GM21360 (cell line): Measurements from ENCODE around the gene UCN.
"Not testable (repeated sequence)": the region's sequence is repeated elsewhere in the genome, so short reads cannot be mapped to it uniquely, and the experiment has no call there.

ENCODE experiments used
- ATAC-seq: cut with Tn5 transposase; IDR thresholded peaks from one replicate; pipeline ENCODE4 v1.9.1; 2021; ENCODE audit warnings: mild to moderate bottlenecking, moderate library complexity; ENCODE audit not compliant: unreplicated experiment

The UCN gene

DNA sequence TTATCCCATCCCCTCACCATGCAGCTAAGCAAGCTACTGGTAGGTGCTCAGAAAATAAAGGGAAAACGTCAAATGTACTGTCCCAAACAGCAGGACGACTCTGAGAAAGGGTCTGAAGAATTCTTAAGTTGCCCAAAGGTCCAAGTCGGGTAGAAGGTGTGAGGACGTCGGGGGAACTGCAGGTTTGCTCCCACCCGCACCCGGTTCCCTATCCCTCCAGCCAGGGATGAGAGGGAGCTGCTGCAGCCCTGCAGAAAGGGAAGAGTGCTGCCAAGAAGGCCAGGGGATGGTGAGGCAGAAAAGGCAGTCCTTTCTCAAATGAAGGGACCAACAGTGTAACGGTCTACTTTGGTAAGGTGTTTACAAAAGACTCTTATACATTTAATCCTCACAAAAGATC is 6.9 kb upstream of the UCN start:
- no peak for ATAC-seq

DNA sequence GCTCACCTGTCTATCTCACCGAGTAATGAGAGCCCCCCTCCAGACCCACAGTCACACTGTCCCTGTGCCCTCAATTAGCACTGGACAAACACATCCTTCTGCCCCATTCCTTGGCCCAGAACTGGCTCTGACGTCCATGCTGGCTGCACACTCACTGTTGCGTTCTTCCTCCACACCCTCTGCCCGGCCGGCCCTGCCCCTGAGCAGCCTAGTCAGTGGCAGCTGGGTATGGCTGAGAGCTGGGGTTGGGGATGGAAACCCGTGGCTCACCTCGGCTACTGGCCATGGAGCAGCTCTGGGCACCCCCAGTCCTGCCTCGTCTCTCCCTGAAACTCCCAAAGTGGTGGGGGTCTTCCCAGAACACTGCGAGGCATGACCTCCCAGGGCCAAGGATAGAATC is 6.5 kb upstream of the UCN start:
- ATAC-seq = no peak

GRCh38 chr2:27313882-27314645 is 5.8 kb upstream of the UCN start:
- no peak for ATAC-seq

DNA sequence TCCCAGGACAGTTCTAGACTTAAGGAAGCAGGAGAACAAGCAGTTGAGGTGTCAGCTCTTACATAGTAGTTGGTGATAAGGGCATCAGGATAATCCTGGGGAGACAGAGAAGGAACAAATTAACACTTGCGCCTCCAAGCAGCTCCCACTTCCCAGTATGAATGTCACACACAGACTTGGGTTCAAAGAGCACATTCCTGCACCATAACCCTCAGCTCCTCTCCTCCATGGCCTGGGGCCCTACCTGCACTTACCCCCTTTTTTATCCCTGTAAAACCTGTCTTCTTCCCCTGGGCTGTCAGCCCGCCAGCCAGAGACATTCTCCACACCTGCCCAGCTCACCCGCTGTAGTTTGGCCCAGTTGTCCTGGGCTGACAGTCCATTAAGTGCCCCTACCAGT is 3.9 kb upstream of the UCN start:
- ATAC-seq = no peak

- ATAC-seq = no peak
Measured at GRCh38 chr2:27309651-27310050, 1.4 kb upstream of the UCN start.

GRCh38 chr2:27307545-27308358 is 493 bp downstream of the UCN start:
- ATAC-seq = no peak

DNA sequence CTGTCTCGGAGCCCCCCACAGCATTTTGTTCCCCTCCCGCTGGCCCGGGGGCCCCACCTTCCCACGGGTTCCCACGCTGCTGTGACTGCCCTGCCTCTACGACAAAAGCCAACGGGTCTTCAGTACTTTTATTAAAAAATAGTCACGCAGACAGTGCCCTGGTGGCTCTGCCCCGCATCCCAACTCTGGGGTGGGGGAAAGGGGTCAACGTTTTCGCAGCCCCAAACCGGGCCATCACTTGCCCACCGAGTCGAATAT is 1.0 kb downstream of the UCN start:
- no peak for ATAC-seq

- no peak for ATAC-seq
Measured at GRCh38 chr2:27306573-27307286, 1.5 kb downstream of the UCN start.

GRCh38 chr2:27306136-27306535 is 2.1 kb downstream of the UCN start:
- no peak for ATAC-seq

- no peak for ATAC-seq
Measured at GRCh38 chr2:27305516-27305915, 2.7 kb downstream of the UCN start.

DNA sequence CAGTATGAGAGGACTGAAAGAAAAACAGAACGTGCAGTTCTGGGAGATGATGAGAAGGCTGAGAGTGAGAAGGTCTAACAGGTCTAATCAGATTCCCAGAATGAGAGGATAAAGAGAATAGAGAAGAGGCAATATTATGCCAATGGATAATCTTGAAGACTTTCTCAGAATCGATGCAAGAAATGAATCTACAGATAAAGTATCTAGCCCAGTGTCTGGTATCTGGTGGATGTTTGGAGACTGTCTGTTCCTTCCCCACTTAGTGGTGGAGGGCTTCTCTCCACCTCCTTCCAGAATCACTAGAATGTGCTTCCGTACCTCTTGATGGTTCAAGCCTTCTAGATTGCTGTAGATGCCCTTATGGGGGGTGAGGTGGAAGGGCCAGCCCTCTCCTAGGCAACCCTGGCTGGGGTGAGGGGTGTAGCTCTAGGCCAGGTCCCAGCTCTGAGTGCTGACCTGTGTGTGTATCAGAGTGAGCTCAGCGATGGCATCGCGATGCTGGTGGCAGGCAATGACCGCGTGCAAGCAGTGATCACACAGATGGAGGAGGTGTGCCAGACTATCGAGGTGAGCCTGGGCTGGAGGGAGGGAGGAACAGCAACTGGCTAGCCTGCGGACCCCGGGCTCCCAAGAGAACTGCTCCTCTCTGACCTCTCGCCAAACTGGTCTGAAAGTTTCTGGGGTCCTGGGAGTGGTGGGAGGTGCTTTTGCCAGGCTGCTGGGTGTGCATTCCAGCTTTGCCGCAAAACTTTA is 3.6 kb downstream of the UCN start:
- no peak for ATAC-seq

GRCh38 chr2:27303093-27304025 is 4.9 kb downstream of the UCN start:
- no peak for ATAC-seq

DNA sequence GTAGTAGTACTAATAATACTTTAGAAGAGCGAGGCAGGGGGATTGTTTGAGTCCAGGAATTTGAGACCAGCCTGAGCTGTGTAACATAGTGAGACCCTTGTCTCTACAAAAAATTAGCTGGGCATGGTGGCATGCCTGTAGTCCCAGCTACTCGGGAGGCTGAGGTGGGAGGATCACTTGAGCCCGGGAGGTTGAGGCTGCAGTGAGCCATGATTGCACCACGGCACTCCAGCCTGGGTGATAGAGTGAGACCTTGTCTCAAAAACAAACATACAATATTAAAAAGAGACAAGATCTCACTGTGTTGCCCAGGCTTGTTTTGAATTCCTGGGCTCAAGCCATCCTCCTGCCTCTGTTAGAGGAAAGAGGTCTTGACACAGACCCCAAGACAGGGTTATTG is 7.6 kb downstream of the UCN start:
- ATAC-seq = not testable (repeated sequence)

DNA sequence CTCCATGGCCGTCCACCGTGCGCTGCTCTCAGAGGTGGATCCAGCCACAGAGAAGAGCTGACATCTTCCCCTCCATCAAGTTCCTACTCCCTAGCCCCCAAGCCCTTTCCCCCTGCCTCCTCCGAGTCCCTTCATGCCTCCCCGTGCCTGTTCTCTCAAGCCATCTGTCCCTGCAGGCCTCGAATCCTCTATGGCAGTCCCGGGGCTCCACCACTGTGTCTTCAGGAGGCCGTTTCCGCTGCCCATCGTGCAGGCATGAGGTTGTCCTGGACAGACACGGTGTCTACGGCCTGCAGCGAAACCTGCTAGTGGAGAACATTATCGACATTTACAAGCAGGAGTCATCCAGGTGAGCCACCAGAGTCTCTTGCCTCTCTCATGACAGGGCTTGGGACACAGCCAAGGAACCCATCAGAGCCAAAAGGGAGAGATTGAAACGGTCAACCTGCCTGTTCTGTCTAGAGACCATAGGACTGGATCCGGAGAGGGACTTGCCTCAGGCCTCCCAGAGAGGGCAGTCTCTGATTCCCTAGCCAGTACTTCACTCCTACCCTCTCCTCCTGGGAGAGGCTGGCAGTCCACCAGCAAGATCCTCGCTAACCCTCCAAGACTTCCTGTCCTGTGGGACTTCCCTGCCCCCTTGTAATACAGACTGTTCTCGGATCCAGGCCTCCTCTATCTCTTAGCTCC is 9.7 kb downstream of the UCN start:
- ATAC-seq = no peak

DNA sequence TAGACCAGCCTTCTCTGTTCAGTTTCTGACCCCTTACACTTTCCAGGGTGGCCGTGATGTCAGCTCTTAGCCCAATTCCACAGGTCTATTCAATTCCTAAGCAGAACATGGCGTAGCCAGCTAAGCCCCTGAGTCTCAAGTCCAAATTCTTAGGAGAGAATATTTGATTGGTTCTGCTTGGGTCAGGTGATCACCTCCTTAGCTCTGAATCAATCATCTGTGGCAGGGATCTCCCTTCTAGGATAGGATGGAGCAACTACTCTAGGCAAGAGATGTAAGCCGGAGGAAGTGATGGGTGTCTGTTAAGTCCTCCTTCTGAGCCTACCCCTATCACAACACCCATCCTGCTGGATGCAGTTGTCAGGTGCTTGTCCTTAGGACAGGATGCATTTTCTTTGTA is 11.1 kb downstream of the UCN start:
- ATAC-seq = no peak

- no peak for ATAC-seq
Measured at GRCh38 chr2:27296481-27296880, 11.8 kb downstream of the UCN start.

GRCh38 chr2:27294928-27295327 is 13.3 kb downstream of the UCN start:
- ATAC-seq = no peak

- no peak for ATAC-seq
Measured at GRCh38 chr2:27291865-27292264, 16.4 kb downstream of the UCN start.

DNA sequence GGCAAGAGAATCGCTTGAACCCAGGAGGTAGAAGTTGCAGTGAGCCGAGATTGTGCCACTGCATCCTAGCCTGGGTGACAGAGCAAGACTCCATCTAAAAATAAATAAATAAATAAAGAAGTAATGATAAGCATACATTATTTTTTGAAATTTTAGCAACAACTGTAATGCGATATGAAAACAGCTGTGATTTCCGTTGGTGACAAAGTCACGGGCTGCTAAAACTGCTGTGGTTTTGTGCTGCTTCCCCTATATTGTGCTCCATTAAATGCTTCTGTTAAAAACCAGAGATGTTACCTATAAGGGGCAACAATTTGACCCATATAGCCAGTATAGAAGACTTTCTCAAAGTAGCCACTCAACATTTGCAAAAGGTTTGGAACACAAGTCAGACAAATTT is 17.7 kb downstream of the UCN start:
- no peak for ATAC-seq

GRCh38 chr2:27288610-27289009 is 19.6 kb downstream of the UCN start:
- no peak for ATAC-seq
